ENCODE results near the gene THADA.

The THADA gene

GRCh38 chr2:43251171-43251731 lies 344.6 kb downstream of the THADA start:
- no peak for DNase-seq (ENCODE audit: low read depth, low spot score)

- no peak for DNase-seq (ENCODE audit: low read depth, low spot score)
Observed at GRCh38 chr2:43250015-43250414, 345.8 kb downstream of the THADA start.

- no peak for DNase-seq (ENCODE audit: low read depth, low spot score)
Observed at GRCh38 chr2:43248621-43249020, 347.2 kb downstream of the THADA start.

- no peak for DNase-seq (ENCODE audit: low read depth, low spot score)
Observed at GRCh38 chr2:43246641-43247040, 349.2 kb downstream of the THADA start.

- DNase-seq (ENCODE audit: low read depth, low spot score), result no peak
Observed at GRCh38 chr2:43241558-43241957, 354.3 kb downstream of the THADA start.

- DNase-seq (ENCODE audit: low read depth, low spot score), result no peak
Observed at GRCh38 chr2:43240766-43241150, 355.1 kb downstream of the THADA start.

- DNase-seq (ENCODE audit: low read depth, low spot score), result no peak
Observed at GRCh38 chr2:43239981-43240765, 355.7 kb downstream of the THADA start.

- no peak for DNase-seq (ENCODE audit: low read depth, low spot score)
Observed at GRCh38 chr2:43238813-43239212, 357.0 kb downstream of the THADA start.

GRCh38 chr2:43238176-43238575 lies 357.7 kb downstream of the THADA start:
- no peak for DNase-seq (ENCODE audit: low read depth, low spot score)

GRCh38 chr2:43233218-43234212 lies 362.3 kb downstream of the THADA start:
- no peak for DNase-seq (ENCODE audit: low read depth, low spot score)

GRCh38 chr2:43230951-43231827 lies 364.6 kb downstream of the THADA start:
- no peak for DNase-seq (ENCODE audit: low read depth, low spot score)

- no peak for DNase-seq (ENCODE audit: low read depth, low spot score)
Observed at GRCh38 chr2:43230351-43230885, 365.4 kb downstream of the THADA start.

- DNase-seq (ENCODE audit: low read depth, low spot score), result no peak
Observed at GRCh38 chr2:43228756-43229659, 366.8 kb downstream of the THADA start.

- no peak for DNase-seq (ENCODE audit: low read depth, low spot score)
Observed at GRCh38 chr2:43228321-43228751, 367.5 kb downstream of the THADA start.

- no peak for DNase-seq (ENCODE audit: low read depth, low spot score)
Observed at GRCh38 chr2:43227830-43228281, 368.0 kb downstream of the THADA start.

GRCh38 chr2:43226955-43227829 lies 368.6 kb downstream of the THADA start:
- DNase-seq (ENCODE audit: low read depth, low spot score), result no peak

- DNase-seq (ENCODE audit: low read depth, low spot score), result peak; percentile 69
Observed at GRCh38 chr2:43226558-43226954, 369.3 kb downstream of the THADA start, which contains the start of gene ZFP36L2. TSS of gene ZFP36L2 (minus strand) at chr2:43226606. CDS start at chr2:43226315, 291 bp downstream.

- no peak for DNase-seq (ENCODE audit: low read depth, low spot score)
Observed at GRCh38 chr2:43225788-43226557, 369.9 kb downstream of the THADA start.

All from brain pericyte (primary cell).